ENCODE results near the gene ASRGL1. TPM values are rescaled to one million over a fixed set of nuclear protein-coding genes. Genes with fewer than 3 reads are reported as not detected.

The ASRGL1 gene
- polyA plus RNA-seq, 12 donors, result 2.1 to 19.4 (median 3.7) TPM; not detected in 1

DNA sequence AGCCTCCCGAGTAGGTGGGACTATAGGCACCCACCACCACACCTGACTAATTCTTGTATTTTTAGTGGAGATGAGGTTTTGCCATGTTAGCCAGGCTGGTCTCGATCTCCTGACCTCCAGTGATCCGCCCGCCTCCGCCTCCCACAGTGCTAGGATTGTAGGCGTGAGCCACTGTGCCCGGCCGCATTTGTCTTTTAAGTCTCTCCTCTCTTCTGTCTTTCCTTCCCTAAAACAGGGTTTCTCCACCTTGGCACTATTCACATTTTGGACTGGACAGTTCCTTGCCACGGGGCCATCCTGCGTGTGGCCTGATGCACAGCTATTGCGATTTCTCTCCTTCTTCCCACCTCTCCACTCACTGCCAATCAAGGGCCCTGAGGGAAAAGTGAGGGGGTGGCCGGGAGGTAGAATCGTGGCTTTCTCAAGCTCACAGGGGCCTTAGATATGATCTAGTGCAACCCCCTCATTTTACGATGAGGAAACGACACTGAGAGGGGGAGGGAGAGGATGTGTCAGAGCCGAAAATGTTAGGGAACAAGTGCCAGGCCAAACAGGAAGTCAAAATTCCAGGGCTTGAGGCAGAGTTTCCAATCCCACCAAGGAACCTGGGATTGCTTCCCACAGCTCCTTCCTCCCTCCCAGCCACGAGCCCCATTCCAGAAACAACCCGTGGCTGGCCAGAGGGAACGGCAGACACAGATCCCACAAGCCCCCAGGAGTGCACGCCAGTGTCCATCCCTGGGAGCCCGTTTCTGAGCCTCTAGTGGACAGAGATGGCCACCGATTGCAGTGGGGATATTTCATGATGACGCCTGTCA lies 102.7 kb downstream of the ASRGL1 start:
- DNase-seq, result peak; percentile 84

Other genes with a start within 250 kb of the ASRGL1 start
- gene INCENP, start 213.4 kb upstream of the ASRGL1 start, polyA plus RNA-seq (ENCODE audit: insufficient read length in 12 of 12), result 10 to 100 TPM in 11 of 12 donors, not detected in 1; 13.3 to 28.5 (median 17.0) TPM
- gene SCGB1D1, start 147.2 kb upstream of the ASRGL1 start, polyA plus RNA-seq (ENCODE audit: insufficient read length in 12 of 12), result not detected
- under 1 TPM in 1 of 12 donors, not detected in 11; 0.24 TPM for gene SCGB2A1, start 128.8 kb upstream of the ASRGL1 start, polyA plus RNA-seq (ENCODE audit: insufficient read length in 12 of 12)
- gene SCGB1D2, start 95.2 kb upstream of the ASRGL1 start, polyA plus RNA-seq (ENCODE audit: insufficient read length in 12 of 12), result under 1 TPM in 1 of 12 donors, not detected in 11; 0.34 TPM
- not detected for gene SCGB2A2, start 67.3 kb upstream of the ASRGL1 start, polyA plus RNA-seq (ENCODE audit: insufficient read length in 12 of 12)
- gene SCGB1D4, start 38.4 kb upstream of the ASRGL1 start, polyA plus RNA-seq (ENCODE audit: insufficient read length in 12 of 12), result not detected
- not detected for gene SCGB1A1, start 81.6 kb downstream of the ASRGL1 start, polyA plus RNA-seq (ENCODE audit: insufficient read length in 12 of 12)
- gene AHNAK, start 209.4 kb downstream of the ASRGL1 start, polyA plus RNA-seq (ENCODE audit: insufficient read length in 12 of 12), result 100 to 1,000 TPM; 101 to 395 (median 301) TPM
- gene EEF1G, start 236.4 kb downstream of the ASRGL1 start, polyA plus RNA-seq (ENCODE audit: insufficient read length in 12 of 12), result 1,000 to 10,000 TPM in 11 of 12 donors, 100 to 1,000 TPM in 1; 357 to 3,515 (median 3,174) TPM